ENCODE measurements around the gene SSTR5.

SSTR5 gene

GRCh38 chr16:1101573-1102332, 29.2 kb downstream of the SSTR5 start:
- TF ChIP-seq POLR2AphosphoS5 (IDR thresholded peaks at IDR 0.05; ENCODE audit: borderline replicate concordance, low read depth, low read length): no peak
- TF ChIP-seq EZH2 (IDR thresholded peaks at IDR 0.05): no peak
- no peak for TF ChIP-seq FOXP2 (optimal IDR thresholded peaks at IDR 0.05; ENCODE audit: control extremely low read depth, extremely low read length, insufficient read depth)
- H3K36me3 ChIP-seq (ENCODE audit: insufficient read depth, low read length): no peaks in the 10 kb centered on the region
- DNase-seq (ENCODE audit: low read depth, low spot score): no peak
- no peak overlapping the region for H3K4me3 ChIP-seq
- H3K27ac ChIP-seq: no peak overlapping the region
- H3K9me3 ChIP-seq (ENCODE audit: low read depth, low read length): no peaks in the 10 kb centered on the region
- H3K9ac ChIP-seq (ENCODE audit: insufficient read length): no peak overlapping the region

- no peaks in the 10 kb centered on the region for H3K9me3 ChIP-seq (ENCODE audit: low read depth, low read length)
- no peak for DNase-seq (ENCODE audit: low read depth, low spot score)
- TF ChIP-seq POLR2AphosphoS5 (IDR thresholded peaks at IDR 0.05; ENCODE audit: borderline replicate concordance, low read depth, low read length) (no peak), FOXP2 (optimal IDR thresholded peaks at IDR 0.05; ENCODE audit: control extremely low read depth, extremely low read length, insufficient read depth) (no peak), EZH2 (IDR thresholded peaks at IDR 0.05) (no peak)
- H3K9ac ChIP-seq (ENCODE audit: insufficient read length): no peak overlapping the region
- no peaks in the 10 kb centered on the region for H3K36me3 ChIP-seq (ENCODE audit: insufficient read depth, low read length)
- no peak overlapping the region for H3K4me3 ChIP-seq
- H3K27ac ChIP-seq: no peak overlapping the region
Observed at GRCh38 chr16:1102333-1102700, 29.8 kb downstream of the SSTR5 start.

GRCh38 chr16:1102921-1103635, 30.5 kb downstream of the SSTR5 start:
- DNase-seq (ENCODE audit: low read depth, low spot score): no peak
- Histone ChIP-seq H3K36me3 (ENCODE audit: insufficient read depth, low read length) (no peaks in the 10 kb centered on the region), H3K9me3 (ENCODE audit: low read depth, low read length) (no peaks in the 10 kb centered on the region), H3K27ac (no peak overlapping the region), H3K9ac (ENCODE audit: insufficient read length) (no peak overlapping the region), H3K4me3 (no peak overlapping the region)
- no peak for TF ChIP-seq POLR2AphosphoS5 (IDR thresholded peaks at IDR 0.05; ENCODE audit: borderline replicate concordance, low read depth, low read length)
- no peak for TF ChIP-seq EZH2 (IDR thresholded peaks at IDR 0.05)
- no peak for TF ChIP-seq FOXP2 (optimal IDR thresholded peaks at IDR 0.05; ENCODE audit: control extremely low read depth, extremely low read length, insufficient read depth)

GRCh38 chr16:1103636-1103980, 31.1 kb downstream of the SSTR5 start:
- H3K4me3 ChIP-seq: no peak overlapping the region
- H3K27ac ChIP-seq: no peak overlapping the region
- TF ChIP-seq EZH2 (IDR thresholded peaks at IDR 0.05) (no peak), FOXP2 (optimal IDR thresholded peaks at IDR 0.05; ENCODE audit: control extremely low read depth, extremely low read length, insufficient read depth) (no peak), POLR2AphosphoS5 (IDR thresholded peaks at IDR 0.05; ENCODE audit: borderline replicate concordance, low read depth, low read length) (no peak)

GRCh38 chr16:1105888-1106620, 33.5 kb downstream of the SSTR5 start:
- no peak for DNase-seq (ENCODE audit: low read depth, low spot score)
- Histone ChIP-seq H3K9me3 (ENCODE audit: low read depth, low read length) (no peaks in the 10 kb centered on the region), H3K4me3 (no peak overlapping the region), H3K9ac (ENCODE audit: insufficient read length) (no peak overlapping the region), H3K27ac (no peak overlapping the region), H3K36me3 (ENCODE audit: insufficient read depth, low read length) (no peaks in the 10 kb centered on the region)
- TF ChIP-seq FOXP2 (optimal IDR thresholded peaks at IDR 0.05; ENCODE audit: control extremely low read depth, extremely low read length, insufficient read depth) (no peak), POLR2AphosphoS5 (IDR thresholded peaks at IDR 0.05; ENCODE audit: borderline replicate concordance, low read depth, low read length) (no peak), EZH2 (IDR thresholded peaks at IDR 0.05) (no peak)

More at GRCh38 chr16:1103636-1103980, 31.1 kb downstream of the SSTR5 start:
- no peak overlapping the region for H3K9ac ChIP-seq (ENCODE audit: insufficient read length)
- no peaks in the 10 kb centered on the region for H3K9me3 ChIP-seq (ENCODE audit: low read depth, low read length)
- H3K36me3 ChIP-seq (ENCODE audit: insufficient read depth, low read length): no peaks in the 10 kb centered on the region
- DNase-seq (ENCODE audit: low read depth, low spot score): no peak

GRCh38 chr16:1106659-1107058, 34.1 kb downstream of the SSTR5 start:
- Histone ChIP-seq H3K27ac (no peak overlapping the region), H3K4me3 (no peak overlapping the region), H3K36me3 (ENCODE audit: insufficient read depth, low read length) (no peaks in the 10 kb centered on the region), H3K9me3 (ENCODE audit: low read depth, low read length) (no peaks in the 10 kb centered on the region), H3K9ac (ENCODE audit: insufficient read length) (no peak overlapping the region)
- DNase-seq (ENCODE audit: low read depth, low spot score): no peak
- TF ChIP-seq FOXP2 (optimal IDR thresholded peaks at IDR 0.05; ENCODE audit: control extremely low read depth, extremely low read length, insufficient read depth): no peak
- no peak for TF ChIP-seq EZH2 (IDR thresholded peaks at IDR 0.05)
- no peak for TF ChIP-seq POLR2AphosphoS5 (IDR thresholded peaks at IDR 0.05; ENCODE audit: borderline replicate concordance, low read depth, low read length)

- no peaks in the 10 kb centered on the region for H3K9me3 ChIP-seq (ENCODE audit: low read depth, low read length)
- no peak overlapping the region for H3K4me3 ChIP-seq
- H3K9ac ChIP-seq (ENCODE audit: insufficient read length): no peak overlapping the region
- no peak for DNase-seq (ENCODE audit: low read depth, low spot score)
- TF ChIP-seq EZH2 (IDR thresholded peaks at IDR 0.05): no peak
- TF ChIP-seq POLR2AphosphoS5 (IDR thresholded peaks at IDR 0.05; ENCODE audit: borderline replicate concordance, low read depth, low read length): no peak
- no peak for TF ChIP-seq FOXP2 (optimal IDR thresholded peaks at IDR 0.05; ENCODE audit: control extremely low read depth, extremely low read length, insufficient read depth)
- no peaks in the 10 kb centered on the region for H3K36me3 ChIP-seq (ENCODE audit: insufficient read depth, low read length)
- H3K27ac ChIP-seq: no peak overlapping the region
Observed at GRCh38 chr16:1107141-1107540, 34.6 kb downstream of the SSTR5 start.

- Histone ChIP-seq H3K27ac (no peak overlapping the region), H3K9ac (ENCODE audit: insufficient read length) (no peak overlapping the region), H3K4me3 (no peak overlapping the region), H3K36me3 (ENCODE audit: insufficient read depth, low read length) (no peaks in the 10 kb centered on the region), H3K9me3 (ENCODE audit: low read depth, low read length) (no peaks in the 10 kb centered on the region)
- DNase-seq (ENCODE audit: low read depth, low spot score): no peak
- TF ChIP-seq FOXP2 (optimal IDR thresholded peaks at IDR 0.05; ENCODE audit: control extremely low read depth, extremely low read length, insufficient read depth) (no peak), POLR2AphosphoS5 (IDR thresholded peaks at IDR 0.05; ENCODE audit: borderline replicate concordance, low read depth, low read length) (no peak), EZH2 (IDR thresholded peaks at IDR 0.05) (no peak)
Observed at GRCh38 chr16:1107731-1108130, 35.2 kb downstream of the SSTR5 start.

All from SK-N-MC (cell line).